ENCODE measurements around the gene GFRA4.

GFRA4 gene

GRCh38 chr20:3647473-3647872 is 15.7 kb downstream of the GFRA4 start:
- ChIA-PET POLR2A (no interaction called here), CTCF (interaction anchor here (1.0 to 1.3 kb wide), 4 partner anchors 9 to 17 kb away, joined by 3 to 5 read pairs (median 4); no protein-coding TSS in a partner anchor)
- no peak for TF ChIP-seq CTCF (IDR thresholded peaks at IDR 0.05; ENCODE audit: control extremely low read depth, extremely low read depth, low read depth, missing control alignments)
- DNase-seq (ENCODE audit: extremely low spot score), result no peak

- POLR2A ChIA-PET, result no interaction called here
- CTCF ChIA-PET, result interaction anchor here (1.0 to 1.3 kb wide), 3 partner anchors 10 to 13 kb away, joined by 3 to 5 read pairs (median 4); no protein-coding TSS in a partner anchor
- no peak for TF ChIP-seq CTCF (IDR thresholded peaks at IDR 0.05; ENCODE audit: control extremely low read depth, extremely low read depth, low read depth, missing control alignments)
- no peak for DNase-seq (ENCODE audit: extremely low spot score)
These were observed 16.5 kb downstream of the GFRA4 start for GRCh38 chr20:3646651-3647050.

- DNase-seq (ENCODE audit: extremely low spot score), result no peak
- CTCF ChIA-PET, result interaction anchor here (2.7 kb wide), 1 partner anchor 31 kb away, joined by 6 read pairs; no protein-coding TSS in a partner anchor
- no peak for TF ChIP-seq CTCF (IDR thresholded peaks at IDR 0.05; ENCODE audit: control extremely low read depth, extremely low read depth, low read depth, missing control alignments)
- POLR2A ChIA-PET, result no interaction called here
These were observed 17.1 kb downstream of the GFRA4 start for GRCh38 chr20:3646067-3646440.

- ChIA-PET CTCF (interaction anchor here (1.5 to 2.7 kb wide), 2 partner anchors 15 to 32 kb away, joined by 3 to 6 read pairs; no protein-coding TSS in a partner anchor), POLR2A (no interaction called here)
- DNase-seq (ENCODE audit: extremely low spot score), result no peak
- no peak for TF ChIP-seq CTCF (IDR thresholded peaks at IDR 0.05; ENCODE audit: control extremely low read depth, extremely low read depth, low read depth, missing control alignments)
These were observed 17.7 kb downstream of the GFRA4 start for GRCh38 chr20:3645309-3646066.

GRCh38 chr20:3640259-3640658 is 22.9 kb downstream of the GFRA4 start:
- POLR2A ChIA-PET, result no interaction called here
- TF ChIP-seq CTCF (IDR thresholded peaks at IDR 0.05; ENCODE audit: control extremely low read depth, extremely low read depth, low read depth, missing control alignments), result no peak
- DNase-seq (ENCODE audit: extremely low spot score), result no peak
- CTCF ChIA-PET, result interaction anchor here (1.3 kb wide), 1 partner anchor 37 kb away, joined by 4 read pairs; no protein-coding TSS in a partner anchor

GRCh38 chr20:3635346-3635745 is 27.9 kb downstream of the GFRA4 start:
- ChIA-PET POLR2A (no interaction called here), CTCF (no interaction called here)
- no peak for TF ChIP-seq CTCF (IDR thresholded peaks at IDR 0.05; ENCODE audit: control extremely low read depth, extremely low read depth, low read depth, missing control alignments)
- DNase-seq (ENCODE audit: extremely low spot score), result no peak

All from GM10248 (cell line).